Fibroblast of upper back skin (primary cell): Measurements from ENCODE around the gene SPATA16.
"Not testable (repeated sequence)": the region's sequence is repeated elsewhere in the genome, so short reads cannot be mapped to it uniquely, and the experiment has no call there.

Experiments used
- DNase-seq: peaks from one replicate; pipeline ENCODE4 v3.0.0-alpha.2; 2013

SPATA16 gene

GRCh38 chr3:172938788-172939187, 202.2 kb downstream of the SPATA16 start:
- no peak for DNase-seq

DNA sequence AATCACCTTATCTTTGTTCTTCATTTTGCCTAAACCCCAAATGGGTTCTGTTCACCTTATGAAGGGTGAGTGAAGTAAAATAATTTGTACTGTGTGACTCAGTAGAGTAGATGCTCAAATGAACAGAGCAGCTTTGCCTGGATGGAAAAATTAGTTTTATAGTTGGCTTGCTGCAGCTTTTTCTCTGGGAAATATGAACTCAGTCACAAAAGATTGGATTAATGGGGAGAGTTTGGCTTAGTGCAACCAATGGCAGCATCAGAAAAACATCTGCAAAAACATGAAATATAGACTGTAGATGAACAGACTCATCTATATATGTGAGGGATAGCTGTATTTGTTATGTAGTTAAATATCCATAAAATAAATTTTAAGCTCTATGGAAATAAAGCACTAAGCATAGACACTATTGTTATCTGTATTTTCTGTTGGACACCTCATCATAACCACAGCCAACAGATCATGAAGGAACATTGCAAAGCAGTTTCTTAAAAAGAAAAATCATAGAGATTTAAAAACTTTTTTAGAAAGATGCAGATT, 209.2 kb downstream of the SPATA16 start:
- DNase-seq = no peak

- DNase-seq = no peak
Measured at GRCh38 chr3:172929451-172929850, 211.6 kb downstream of the SPATA16 start.

GRCh38 chr3:172924546-172924945, 216.5 kb downstream of the SPATA16 start:
- no peak for DNase-seq

DNA sequence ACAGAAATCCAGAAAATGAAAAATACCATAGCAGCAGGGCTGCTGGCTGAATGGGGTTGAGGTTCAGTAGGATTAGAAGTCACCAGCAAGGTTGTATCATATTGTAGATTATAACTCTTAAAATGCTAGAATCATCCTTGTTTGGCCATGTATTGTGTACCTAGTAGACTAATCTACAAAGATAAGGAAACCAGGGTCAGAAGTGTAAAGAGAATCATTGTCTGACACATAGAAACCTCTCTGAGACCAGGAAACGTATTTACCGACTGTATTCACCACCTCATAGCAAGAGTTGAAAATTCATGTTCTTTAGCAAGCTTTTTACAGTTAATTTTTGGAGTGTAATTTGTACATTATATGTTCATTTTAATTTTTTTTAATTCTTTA, 221.7 kb downstream of the SPATA16 start:
- DNase-seq = no peak

- no peak for DNase-seq
Measured at GRCh38 chr3:172918568-172919296, 222.3 kb downstream of the SPATA16 start.

GRCh38 chr3:172918165-172918564, 222.9 kb downstream of the SPATA16 start:
- DNase-seq = peak; percentile 5

GRCh38 chr3:172915911-172916514, 225.0 kb downstream of the SPATA16 start:
- no peak for DNase-seq

DNA sequence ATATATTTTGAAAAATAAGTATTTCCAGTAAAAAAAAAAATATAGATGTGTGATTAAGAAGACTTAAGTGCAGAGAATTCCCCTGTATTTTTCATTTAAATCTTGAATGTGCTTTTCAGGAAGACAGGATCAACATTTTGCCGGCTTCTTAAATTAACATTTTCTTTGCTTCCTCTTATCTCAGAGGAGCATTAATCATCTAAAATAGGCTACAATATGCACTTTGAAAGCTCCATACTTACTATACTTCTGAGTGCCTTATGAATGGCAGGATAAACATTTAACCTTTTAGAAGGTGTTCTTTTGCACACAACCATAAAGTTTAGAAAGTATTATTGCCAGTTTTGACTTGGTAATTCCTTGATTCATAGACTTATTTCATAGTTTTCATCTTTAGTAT, 226.2 kb downstream of the SPATA16 start:
- DNase-seq = no peak

DNA sequence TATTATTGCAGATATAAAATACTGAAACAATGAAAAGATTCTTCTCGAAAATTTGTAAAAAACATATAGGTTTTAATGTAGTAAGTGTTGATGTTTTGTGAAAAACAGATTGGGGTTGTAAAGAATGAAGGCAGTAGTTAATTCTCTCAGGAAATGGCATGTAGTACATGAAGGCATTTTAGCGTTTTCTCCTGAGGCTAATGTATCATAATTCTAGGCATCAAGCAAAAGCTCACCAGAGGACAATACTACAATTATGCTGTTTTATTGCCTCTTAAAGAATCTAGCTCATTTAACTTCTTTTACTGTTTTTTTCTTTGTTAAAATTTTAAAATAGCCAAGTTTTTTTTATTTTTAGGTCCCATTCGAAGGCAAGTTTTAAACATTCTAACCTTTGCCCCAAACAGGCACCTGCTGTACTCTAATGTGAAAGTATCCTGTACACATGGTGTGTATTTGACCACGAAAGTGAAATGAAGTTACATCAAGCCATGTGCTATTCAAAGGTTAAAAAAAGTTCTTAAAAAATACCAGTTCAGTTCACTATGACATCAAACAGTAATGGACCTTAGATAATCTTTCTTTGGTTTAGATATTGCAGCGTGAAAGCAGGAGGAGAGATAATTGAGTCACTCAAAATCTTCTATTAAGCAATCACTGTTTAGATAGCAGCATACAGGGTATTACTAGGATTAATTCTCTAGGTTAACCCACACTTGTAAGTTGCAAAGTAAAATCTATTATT, 227.0 kb downstream of the SPATA16 start:
- DNase-seq = no peak

DNA sequence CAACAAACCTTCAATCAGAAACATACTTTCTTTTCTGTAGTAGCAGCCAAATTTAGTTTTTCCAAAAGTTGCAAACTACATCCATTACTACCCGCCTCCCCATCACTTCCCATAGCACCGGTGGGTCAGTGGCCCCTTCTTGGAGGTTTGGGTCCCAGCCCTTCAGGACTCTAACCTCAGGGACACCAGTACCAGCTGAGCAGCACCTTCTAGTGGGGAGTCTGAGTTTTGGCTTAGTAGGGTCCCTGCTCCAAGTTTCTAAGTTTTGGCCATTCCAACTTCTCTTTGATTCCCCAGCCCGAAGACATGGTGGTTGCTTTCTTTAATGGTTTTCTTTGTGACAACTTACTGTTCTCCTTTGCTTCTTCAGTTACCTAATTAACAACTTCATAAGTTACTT, 229.9 kb downstream of the SPATA16 start:
- no peak for DNase-seq

GRCh38 chr3:172908771-172909270, 232.2 kb downstream of the SPATA16 start:
- no peak for DNase-seq

- no peak for DNase-seq
Measured at GRCh38 chr3:172905451-172905850, 235.6 kb downstream of the SPATA16 start.

GRCh38 chr3:172904711-172905373, 236.2 kb downstream of the SPATA16 start:
- DNase-seq = peak; percentile 52

GRCh38 chr3:172903642-172904320, 237.3 kb downstream of the SPATA16 start:
- no peak for DNase-seq

GRCh38 chr3:172892158-172892557, 248.9 kb downstream of the SPATA16 start:
- peak; percentile 68 for DNase-seq

- DNase-seq = no peak
Measured at GRCh38 chr3:172885704-172886103, 255.3 kb downstream of the SPATA16 start.

DNA sequence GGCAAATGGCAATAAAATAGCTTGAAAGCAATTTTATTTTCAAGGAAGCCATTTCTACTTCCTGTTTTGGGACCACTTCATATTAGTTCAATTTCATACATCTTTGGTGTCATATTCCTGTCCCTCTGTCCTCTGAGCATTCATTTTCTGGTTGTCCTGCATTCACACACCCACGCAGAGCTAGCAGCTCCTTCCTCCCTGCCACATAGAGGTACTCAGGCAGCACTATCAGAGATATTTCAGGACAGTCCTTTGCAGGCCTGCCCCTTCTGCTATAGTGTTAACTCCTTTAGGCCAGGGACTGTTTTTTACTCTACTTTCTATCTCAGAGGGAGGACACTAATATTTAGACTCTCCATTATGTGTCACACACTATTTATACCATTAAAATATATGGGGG, 258.5 kb downstream of the SPATA16 start:
- no peak for DNase-seq

- not testable (repeated sequence) for DNase-seq
Measured at GRCh38 chr3:172879381-172879780, 261.7 kb downstream of the SPATA16 start.

- no peak for DNase-seq
Measured at GRCh38 chr3:172877011-172877410, 264.0 kb downstream of the SPATA16 start.

DNA sequence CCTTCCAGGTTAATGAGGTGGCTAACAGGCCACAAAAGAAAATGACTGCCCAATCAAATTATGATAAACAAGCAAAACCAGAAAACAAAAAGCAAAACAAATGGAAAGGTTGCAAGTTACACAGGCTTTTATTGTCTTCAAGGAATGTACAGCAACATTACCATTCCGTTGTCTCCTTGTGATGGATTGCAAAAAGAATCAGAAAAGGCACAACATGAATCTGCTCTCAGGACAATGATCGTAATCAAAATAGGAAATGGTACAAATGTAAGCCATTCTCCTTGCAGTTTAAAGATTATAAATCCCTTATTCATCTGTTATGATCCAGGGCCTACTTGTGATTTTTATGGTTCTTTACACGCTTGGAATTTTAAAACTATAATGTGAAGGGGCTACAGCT, 264.7 kb downstream of the SPATA16 start:
- DNase-seq = no peak

GRCh38 chr3:172875039-172875438, 266.0 kb downstream of the SPATA16 start:
- DNase-seq = no peak
